Measurements from ENCODE around the gene PLEKHG2. TPM values are rescaled to one million over a fixed set of nuclear protein-coding genes. Genes with fewer than 3 reads are reported as not detected.

The PLEKHG2 gene
- total and polyA plus RNA-seq, 11 donors, result 8.9 to 38.5 (median 13.3) TPM

- TF ChIP-seq CTCF (IDR thresholded peaks at IDR 0.05), result no peak
- TF ChIP-seq POLR2A (IDR thresholded peaks at IDR 0.05), result peak in 1 of 2 donors; percentile 62
- peaks cover 0 to 8% (median 2%) of the 10 kb centered on the region in 9 donors for H3K36me3 ChIP-seq
- H3K27me3 ChIP-seq, result no peaks in the 10 kb centered on the region
- peaks cover 6 to 76% (median 34%) of the 10 kb centered on the region in 12 donors for H3K4me1 ChIP-seq
- intact Hi-C loops (cut with DNase I), result loop anchor here in 3 of 10 donors (1.0 kb wide), 2 partner anchors 8 to 9 kb away; no protein-coding TSS in a partner anchor
- H3K27ac ChIP-seq, result peak overlapping the region; percentile 94 to 100 (median 100)
- peak; percentile 94 to 96 (median 96) for DNase-seq
- 2 to 3% (median 2%) methylated on average over 54 to 59 of the region's 59 CpGs for WGBS, 4 donors
- H3K9me3 ChIP-seq, result no peaks in the 10 kb centered on the region
- peak overlapping the region; percentile 18 to 68 (median 58) for H3K4me3 ChIP-seq
- ATAC-seq, result peak; percentile 12 to 50 (median 44)
These were observed 9.8 kb upstream of the PLEKHG2 start for GRCh38 chr19:39402346-39403300.

DNA sequence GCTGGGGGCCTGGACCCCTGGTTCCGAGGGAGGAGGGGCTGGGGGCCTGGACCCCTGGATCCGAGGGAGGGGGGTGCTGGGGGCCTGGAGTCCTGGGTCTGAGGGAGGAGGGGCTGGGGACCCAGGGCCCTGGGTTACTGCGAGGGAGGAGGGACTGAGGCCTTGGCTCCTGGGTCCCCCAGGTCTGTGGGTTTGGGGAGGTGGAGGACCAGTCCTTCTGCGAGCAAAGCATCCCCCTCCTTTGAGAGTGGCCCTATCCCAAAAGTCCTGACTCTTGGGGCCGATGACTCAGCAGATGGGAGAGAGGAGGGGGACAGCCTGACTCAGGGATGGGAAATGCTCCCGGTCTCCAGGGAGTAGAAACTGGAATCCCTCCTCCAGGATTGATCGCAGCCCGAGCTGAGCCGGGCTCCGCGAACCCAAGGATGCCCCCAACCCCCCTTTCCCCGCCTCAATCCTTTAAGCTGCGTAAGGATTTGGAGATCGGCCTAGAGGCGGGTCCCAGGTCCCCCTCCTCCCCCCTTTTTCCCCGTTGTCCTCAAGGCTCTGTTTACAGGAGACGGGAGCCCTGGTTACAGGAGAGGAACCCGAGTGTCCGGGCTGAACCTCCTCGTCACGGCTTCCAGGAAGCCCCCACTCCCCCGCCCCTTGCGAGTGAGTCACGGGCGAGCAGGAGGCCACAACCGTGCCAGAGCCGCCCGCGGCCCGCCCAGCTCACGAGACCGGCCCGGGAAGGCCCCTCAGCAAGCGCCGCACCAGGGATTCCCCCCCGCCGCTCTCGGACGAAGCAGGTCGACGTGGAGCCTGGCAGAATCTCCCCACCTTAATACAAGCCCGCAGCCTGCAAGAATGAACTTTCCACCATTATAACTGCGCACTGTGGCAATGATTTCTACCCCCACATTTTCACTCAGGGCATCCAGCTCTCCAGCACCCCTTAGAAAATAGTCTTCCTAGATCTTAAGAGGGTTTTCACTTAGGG, 8.8 kb upstream of the PLEKHG2 start:
- DNase-seq (peak; percentile 97 to 100 (median 98)), ATAC-seq (peak; percentile 63 to 71 (median 68))
- intact Hi-C loops (cut with DNase I), result no loop called here
- peaks cover 3 to 18% (median 11%) of the 10 kb centered on the region in 9 donors for H3K36me3 ChIP-seq
- H3K9me3 ChIP-seq, result no peaks in the 10 kb centered on the region
- peak overlapping the region; percentile 18 to 68 (median 58) for H3K4me3 ChIP-seq
- 3 to 22% (median 4%) methylated on average over 18 to 43 of the region's 43 CpGs for WGBS, 4 donors
- H3K4me1 ChIP-seq, result peaks cover 0 to 66% (median 25%) of the 10 kb centered on the region in 12 donors
- peak overlapping the region; percentile 94 to 100 (median 100) for H3K27ac ChIP-seq
- TF ChIP-seq POLR2A (IDR thresholded peaks at IDR 0.05), result peak in 1 of 2 donors; percentile 87
- TF ChIP-seq CTCF (IDR thresholded peaks at IDR 0.05), result no peak
- H3K27me3 ChIP-seq, result no peaks in the 10 kb centered on the region

GRCh38 chr19:39405261-39405957, 7.1 kb upstream of the PLEKHG2 start:
- H3K36me3 ChIP-seq, result peaks cover 3 to 26% (median 14%) of the 10 kb centered on the region in 9 donors
- no peaks in the 10 kb centered on the region for H3K27me3 ChIP-seq
- peak overlapping the region in 7 of 12 donors; percentile 80 to 100 (median 97) for H3K4me3 ChIP-seq
- TF ChIP-seq POLR2A (IDR thresholded peaks at IDR 0.05) (no peak), CTCF (IDR thresholded peaks at IDR 0.05) (no peak)
- DNase-seq (peak in 1 of 5 donors; percentile 54), ATAC-seq (no peak)
- peak overlapping the region; percentile 94 to 100 (median 99) for H3K27ac ChIP-seq
- intact Hi-C loops (cut with DNase I), result no loop called here
- no peaks in the 10 kb centered on the region for H3K9me3 ChIP-seq
- 93 to 95% (median 93%) methylated on average over 16 to 17 of the region's 17 CpGs for WGBS, 4 donors
- peaks cover 1 to 62% (median 27%) of the 10 kb centered on the region in 12 donors for H3K4me1 ChIP-seq
